RWPE1 (cell line): ENCODE results near the gene PCNX2.

Source experiments
- CTCF ChIA-PET: fragments of 350-600 bp; sonication (Branson Sonifier 250); formaldehyde crosslinking; extraction: SDS; loops from one replicate; lab custom pipeline; 2021; lab: Yijun Ruan, JAX
- POLR2A ChIA-PET: fragments of 400-600 bp; formaldehyde crosslinking; extraction: SDS; loops from one replicate; lab custom pipeline; 2020; ENCODE audit warnings: antibody characterized with exemption; ENCODE audit not compliant: low non-redundant PET; lab: Yijun Ruan, JAX
- DNase-seq: peaks from one replicate; pipeline ENCODE4 v3.0.0; 2012; ENCODE audit warnings: low spot score
- H3K27ac ChIP-seq: fragments of 450-650 bp; 2 replicates; pipeline ENCODE4 v1.5.1; 2017
- CTCF ChIP-seq: fragments of 450-650 bp; conservative IDR thresholded peaks from 2 replicates; pipeline ENCODE4 v1.5.1; 2017; ENCODE audit warnings: low read depth, mild to moderate bottlenecking

PCNX2 gene

GRCh38 chr1:233255145-233255544 lies 40.4 kb downstream of the PCNX2 start:
- ChIA-PET CTCF (no interaction called here), POLR2A (no interaction called here)
- no peak for TF ChIP-seq CTCF
- H3K27ac ChIP-seq: no peak overlapping the region
- no peak for DNase-seq

DNA sequence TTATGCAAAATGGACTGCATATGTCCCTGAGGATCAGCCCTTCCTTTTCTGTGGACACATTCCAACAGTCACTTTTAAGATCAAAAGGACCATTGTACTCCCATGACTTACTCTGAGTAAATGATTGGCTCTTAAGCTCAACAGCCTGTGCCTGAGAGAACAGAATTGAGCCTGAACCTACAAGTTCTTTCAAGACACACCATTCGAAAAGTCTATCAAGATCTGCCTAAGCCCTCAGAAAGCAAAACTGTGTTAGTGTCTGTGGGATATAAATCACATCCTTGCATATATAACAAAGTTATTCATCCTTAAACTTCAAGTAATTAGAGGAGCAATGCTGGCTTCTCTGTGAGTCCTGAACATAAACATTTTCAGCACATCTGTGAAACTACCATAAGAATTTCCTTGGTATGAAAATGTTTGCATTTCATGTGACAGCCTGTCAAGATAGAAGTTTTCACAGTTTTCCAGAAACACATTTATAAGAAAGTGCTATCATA lies 41.6 kb downstream of the PCNX2 start:
- H3K27ac ChIP-seq: no peak overlapping the region
- POLR2A ChIA-PET: no interaction called here
- CTCF ChIA-PET: no interaction called here
- DNase-seq: no peak
- TF ChIP-seq CTCF: no peak

DNA sequence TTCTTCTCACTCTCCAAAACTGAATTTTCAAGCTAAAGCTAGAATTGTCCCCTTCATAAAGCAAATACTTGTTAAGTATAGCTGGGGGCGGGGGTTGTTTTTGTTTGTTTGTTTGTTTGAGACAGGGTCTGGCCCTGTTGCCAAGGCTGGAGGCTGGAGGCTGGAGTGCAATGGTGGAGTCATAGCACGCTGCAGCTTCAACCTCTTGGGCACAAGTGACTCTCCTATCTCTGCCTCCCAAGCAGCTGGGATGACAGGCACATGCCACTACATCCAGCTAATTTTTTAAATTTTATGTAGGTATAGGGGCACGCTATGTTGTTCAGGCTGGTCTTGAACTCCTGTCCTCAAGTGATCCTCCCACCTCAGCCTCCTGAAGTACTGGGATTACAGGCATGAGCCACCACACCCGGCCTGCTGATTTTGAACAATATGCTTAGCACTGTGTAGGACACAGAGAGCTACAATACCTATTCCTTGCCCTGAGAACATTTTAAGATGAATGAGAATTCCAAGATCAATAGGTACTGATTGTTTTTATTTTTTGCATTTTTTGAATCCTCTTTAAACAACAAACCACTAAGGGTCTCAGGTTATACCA lies 42.2 kb downstream of the PCNX2 start:
- CTCF ChIA-PET: interaction anchor here (0.7 kb wide), 1 partner anchor 288 kb away, joined by 3 read pairs; no protein-coding TSS in a partner anchor
- H3K27ac ChIP-seq: no peak overlapping the region
- DNase-seq: no peak
- POLR2A ChIA-PET: no interaction called here
- no peak for TF ChIP-seq CTCF

GRCh38 chr1:233252441-233252840 lies 43.1 kb downstream of the PCNX2 start:
- H3K27ac ChIP-seq: no peak overlapping the region
- TF ChIP-seq CTCF: no peak
- CTCF ChIA-PET: interaction anchor here (0.7 kb wide), 1 partner anchor 288 kb away, joined by 3 read pairs; no protein-coding TSS in a partner anchor
- no peak for DNase-seq
- POLR2A ChIA-PET: no interaction called here

DNA sequence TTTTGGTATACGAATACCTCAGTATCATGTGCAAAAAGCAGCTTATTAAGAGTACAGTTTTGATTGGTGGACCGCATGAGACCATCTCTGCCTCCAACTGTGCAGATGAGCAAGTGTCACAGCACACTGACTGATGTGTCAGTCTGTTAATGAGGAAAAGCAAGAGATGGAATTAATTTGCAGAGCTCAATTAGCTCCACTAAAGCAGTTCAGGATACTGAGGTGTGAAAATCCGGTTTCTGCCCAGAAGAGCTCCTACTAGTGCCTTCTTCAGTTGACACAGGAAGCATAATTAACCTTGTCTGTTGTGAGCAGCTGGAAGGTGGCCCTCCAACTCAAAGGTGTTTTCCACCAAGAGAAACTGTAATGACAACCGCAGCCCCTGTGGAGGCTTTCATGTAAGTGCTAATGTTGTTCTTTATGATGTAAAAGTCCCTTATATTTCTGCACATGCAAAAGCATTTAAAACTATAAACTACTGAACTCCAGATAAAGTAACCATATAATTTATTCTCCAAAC lies 44.3 kb downstream of the PCNX2 start:
- POLR2A ChIA-PET: no interaction called here
- no peak for TF ChIP-seq CTCF
- DNase-seq: no peak
- no peak overlapping the region for H3K27ac ChIP-seq
- CTCF ChIA-PET: interaction anchor here (0.6 kb wide), 1 partner anchor 19 kb away, joined by 3 read pairs; no protein-coding TSS in a partner anchor

DNA sequence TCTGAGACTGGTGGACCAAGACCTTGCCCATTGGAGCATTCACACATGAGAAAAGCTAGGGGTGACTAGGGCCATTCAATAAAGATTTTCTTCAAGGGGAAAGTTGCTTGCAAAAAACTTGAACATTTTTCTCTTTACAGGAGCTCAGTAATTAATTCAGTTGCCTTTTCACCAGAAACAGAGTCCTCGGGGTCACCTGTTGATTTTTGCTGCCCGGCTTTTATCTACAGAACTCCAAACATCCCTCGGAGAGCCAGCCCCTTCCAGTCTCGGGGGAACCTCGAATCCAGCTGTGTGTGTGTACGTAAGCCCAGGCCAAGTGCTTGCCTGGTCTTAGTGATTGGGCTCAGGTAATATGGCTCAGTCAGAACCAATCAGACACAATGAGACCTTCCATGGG lies 47.5 kb downstream of the PCNX2 start:
- H3K27ac ChIP-seq: no peak overlapping the region
- ChIA-PET POLR2A (no interaction called here), CTCF (no interaction called here)
- TF ChIP-seq CTCF: no peak
- DNase-seq: no peak
